ENCODE results near the gene RHBDL1. TPM values are rescaled to one million over a fixed set of nuclear protein-coding genes. Genes with fewer than 3 reads are reported as not detected.

RHBDL1 gene
- total and polyA plus RNA-seq, 2 of the 8 experiments (the other 6 are each of a cell fraction or from before 2014, with no cell fraction given) = 4.0 to 8.1 TPM

GRCh38 chr16:628321-629061, 47.0 kb upstream of the RHBDL1 start (continued):
- TF ChIP-seq EP300 (IDR thresholded peaks at IDR 0.05; ENCODE audit: borderline replicate concordance in 1 of 2, low read depth in 2 of 2, low read length in 2 of 2) = no peak
- TF ChIP-seq TAF1 (IDR thresholded peaks at IDR 0.05; ENCODE audit: low read depth, low read length) = no peak
